Measurements from ENCODE around the gene DPT.

DNA sequence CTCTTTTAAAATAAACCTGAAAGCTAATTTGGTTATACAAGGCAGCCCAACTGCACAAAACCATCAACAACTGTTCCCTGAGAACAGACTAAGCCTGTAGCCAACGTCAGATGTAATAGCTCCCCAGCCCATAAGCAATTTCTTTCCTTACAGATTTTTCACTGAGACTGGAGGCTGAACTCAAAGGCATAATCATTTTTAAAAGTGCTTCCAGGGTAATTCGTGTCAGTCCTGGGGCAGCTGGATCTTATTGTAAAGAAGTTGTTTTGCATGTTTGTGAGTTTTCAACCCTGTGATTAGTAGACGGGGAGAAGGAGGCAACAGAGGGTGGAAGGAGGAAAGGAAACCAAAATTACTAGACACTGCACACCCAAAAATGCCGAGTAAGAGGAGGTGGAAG, 3.2 kb downstream of the DPT start:
- TF ChIP-seq, protein P1, sequence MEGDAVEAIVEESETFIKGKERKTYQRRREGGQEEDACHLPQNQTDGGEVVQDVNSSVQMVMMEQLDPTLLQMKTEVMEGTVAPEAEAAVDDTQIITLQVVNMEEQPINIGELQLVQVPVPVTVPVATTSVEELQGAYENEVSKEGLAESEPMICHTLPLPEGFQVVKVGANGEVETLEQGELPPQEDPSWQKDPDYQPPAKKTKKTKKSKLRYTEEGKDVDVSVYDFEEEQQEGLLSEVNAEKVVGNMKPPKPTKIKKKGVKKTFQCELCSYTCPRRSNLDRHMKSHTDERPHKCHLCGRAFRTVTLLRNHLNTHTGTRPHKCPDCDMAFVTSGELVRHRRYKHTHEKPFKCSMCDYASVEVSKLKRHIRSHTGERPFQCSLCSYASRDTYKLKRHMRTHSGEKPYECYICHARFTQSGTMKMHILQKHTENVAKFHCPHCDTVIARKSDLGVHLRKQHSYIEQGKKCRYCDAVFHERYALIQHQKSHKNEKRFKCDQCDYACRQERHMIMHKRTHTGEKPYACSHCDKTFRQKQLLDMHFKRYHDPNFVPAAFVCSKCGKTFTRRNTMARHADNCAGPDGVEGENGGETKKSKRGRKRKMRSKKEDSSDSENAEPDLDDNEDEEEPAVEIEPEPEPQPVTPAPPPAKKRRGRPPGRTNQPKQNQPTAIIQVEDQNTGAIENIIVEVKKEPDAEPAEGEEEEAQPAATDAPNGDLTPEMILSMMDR (optimal IDR thresholded peaks at IDR 0.05 in 1 of 3, IDR thresholded peaks at IDR 0.05 in 1 of 3, conservative IDR thresholded peaks at IDR 0.05 in 1 of 3; ENCODE audit: extremely low read depth in 1 of 3, insufficient read depth in 2 of 3, low read length in 3 of 3), result no peak
- no peak for TF ChIP-seq EZH2 (IDR thresholded peaks at IDR 0.05; ENCODE audit: low read length)

Measured in keratinocyte (primary cell).